Naive B cell (primary cell): ENCODE measurements around the gene EEF2K. TPM values are rescaled to one million over a fixed set of nuclear protein-coding genes. Genes with fewer than 3 reads are reported as not detected.
A peak's percentile ranks its signal among the peaks of the same experiment; 100 is the strongest.

Experiments
- ATAC-seq, 2 donors: fragments of 150-1000 bp; cut with Tn5 transposase; 2 replicates each; pipeline ENCODE4 v1.10.0; 2021; ENCODE audit warnings: low read depth in 2 of 2, mild to moderate bottlenecking in 2 of 2, moderate library complexity in 2 of 2
- DNase-seq: peaks from one replicate; pipeline ENCODE4 v3.0.0; 2022
- H3K27ac Mint-ChIP-seq, 6 donors: one replicate each; pipeline ENCODE4 v1.8.0; 2020 to 2022; ENCODE audit warnings: mild to moderate bottlenecking in 6 of 6, mixed read lengths in 6 of 6, moderate library complexity in 5 of 6, inconsistent platforms in 2 of 6
- H3K27me3 Mint-ChIP-seq, 3 donors: one replicate each; pipeline ENCODE4 v1.8.0; 2021 to 2022; ENCODE audit warnings: mixed read lengths in 3 of 3, mild to moderate bottlenecking in 1 of 3
- H3K36me3 Mint-ChIP-seq, 2 donors: one replicate each; pipeline ENCODE4 v1.8.0; 2020 to 2022; ENCODE audit warnings: mixed read lengths in 2 of 2, inconsistent platforms in 1 of 2, mild to moderate bottlenecking in 1 of 2
- H3K4me1 Mint-ChIP-seq, 3 donors: one replicate each; pipeline ENCODE4 v1.8.0; 2020 to 2022; ENCODE audit warnings: mixed read lengths in 3 of 3, inconsistent platforms in 1 of 3, mild to moderate bottlenecking in 1 of 3, moderate library complexity in 1 of 3
- H3K4me3 Mint-ChIP-seq, 8 donors: one replicate each; pipeline ENCODE4 v1.8.0; 2020 to 2022; ENCODE audit warnings: mild to moderate bottlenecking in 8 of 8, mixed read lengths in 8 of 8, moderate library complexity in 8 of 8, inconsistent platforms in 2 of 8
- H3K9me3 Mint-ChIP-seq, 7 donors: one replicate each; pipeline ENCODE4 v1.8.0; 2020 to 2022; ENCODE audit warnings: mixed read lengths in 7 of 7, mild to moderate bottlenecking in 5 of 7, inconsistent platforms in 2 of 7, moderate library complexity in 1 of 7
- polyA plus RNA-seq, 6 donors: library from polyadenylated mRNA; unstranded; fragments of 300-500 nt; fragmentation: Illumina TruSeq; gene quantifications; one replicate each; pipeline ENCODE4 v1.2.3, GENCODE V29; 2021; ENCODE audit warnings: low read depth in 6 of 6

Gene EEF2K
- polyA plus RNA-seq, 6 donors from 2014 or later, result 1.2 to 2.9 (median 1.8) TPM

DNA sequence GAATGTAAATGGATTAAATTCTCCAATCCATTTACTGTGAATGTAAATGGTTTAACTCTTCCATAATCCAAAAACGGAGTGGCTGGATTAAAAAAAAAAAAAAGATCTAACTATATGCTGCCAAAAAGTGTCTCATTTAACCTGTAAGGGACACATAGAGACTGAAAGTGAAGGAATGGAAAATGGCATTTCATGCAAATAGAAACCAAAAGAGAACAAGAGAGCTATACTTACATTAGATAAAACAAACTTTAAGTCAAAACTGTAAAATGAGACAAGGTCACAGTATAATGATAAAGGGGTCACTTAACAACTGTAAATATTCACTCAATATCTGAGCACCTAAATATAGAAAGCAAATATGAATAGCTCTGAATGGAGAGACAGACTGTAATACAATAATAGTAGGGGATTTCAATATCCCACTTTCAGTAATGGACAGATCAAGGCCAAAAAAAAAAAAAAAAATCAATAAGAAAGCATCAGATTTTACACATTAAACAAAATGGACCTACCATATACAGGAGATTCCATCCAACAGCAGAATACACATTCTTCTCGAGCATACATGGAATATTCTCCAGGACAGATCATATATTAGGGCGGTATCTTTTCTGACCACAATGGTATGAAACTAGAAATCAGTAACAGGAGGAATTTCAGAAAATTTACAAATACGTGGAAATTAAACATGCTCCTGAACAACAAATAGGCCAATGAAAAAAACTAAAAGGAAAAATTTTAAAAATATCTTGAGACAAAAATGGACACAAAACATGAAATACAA, 132.0 kb downstream of the EEF2K start:
- H3K36me3 Mint-ChIP-seq, result peaks cover 30 to 54% of the 10 kb centered on the region in 2 donors
- no peaks in the 10 kb centered on the region for H3K27me3 Mint-ChIP-seq
- H3K9me3 Mint-ChIP-seq, result peaks cover 21 to 59% (median 39%) of the 10 kb centered on the region in 7 donors
- no peak overlapping the region for H3K4me3 Mint-ChIP-seq
- H3K27ac Mint-ChIP-seq, result peak overlapping the region in 1 of 6 donors; percentile 86
- no peak for DNase-seq
- H3K4me1 Mint-ChIP-seq, result no peaks in the 10 kb centered on the region
- no peak for ATAC-seq

Other genes starting within 250 kb of the EEF2K start
- gene PDZD9, start 205.2 kb upstream of the EEF2K start, polyA plus RNA-seq, result under 1 TPM in 1 of 6 donors, not detected in 5; 0.29 TPM
- 1 to 10 TPM; 3.1 to 7.1 (median 6.2) TPM for gene MOSMO, start 198.2 kb upstream of the EEF2K start, polyA plus RNA-seq
- under 1 TPM in 1 of 6 donors, not detected in 5; 0.08 TPM for gene VWA3A, start 113.7 kb upstream of the EEF2K start, polyA plus RNA-seq
- gene SDR42E2, start 43.8 kb upstream of the EEF2K start, polyA plus RNA-seq, result 1 to 10 TPM in 1 of 6 donors, under 1 TPM in 4, not detected in 1; 0.21 to 1.2 (median 0.81) TPM
- gene POLR3E, start 91.1 kb downstream of the EEF2K start, polyA plus RNA-seq, result 10 to 100 TPM in 5 of 6 donors, 1 to 10 TPM in 1; 8.8 to 15.9 (median 12.5) TPM
- 1 to 10 TPM; 3.8 to 6.6 (median 5.0) TPM for gene CDR2, start 168.3 kb downstream of the EEF2K start, polyA plus RNA-seq